HEK293 (cell line): ENCODE results near the gene ELOVL2.

Experiments used
- CTCF ChIP-seq: fragments of 450-650 bp; formaldehyde crosslinking; IDR thresholded peaks from 2 replicates; pipeline ENCODE4 v1.5.1; 2016; ENCODE audit warnings: missing biosample characterization, missing genetic modification characterization
- PRDM4 ChIP-seq: fragments of 450-650 bp; formaldehyde crosslinking; IDR thresholded peaks from 2 replicates; pipeline ENCODE4 v1.5.1; 2017; ENCODE audit warnings: missing biosample characterization, missing genetic modification characterization
- SCRT1 ChIP-seq: fragments of 450-650 bp; formaldehyde crosslinking; IDR thresholded peaks from 2 replicates; pipeline ENCODE4 v1.5.1; 2016; ENCODE audit warnings: missing biosample characterization, missing genetic modification characterization, borderline replicate concordance
- ZEB2 ChIP-seq: fragments of 450-650 bp; formaldehyde crosslinking; IDR thresholded peaks from 2 replicates; pipeline ENCODE4 v1.5.1; 2016; ENCODE audit warnings: missing biosample characterization, missing genetic modification characterization
- ZNF112 ChIP-seq: fragments of 450-650 bp; formaldehyde crosslinking; IDR thresholded peaks from 2 replicates; pipeline ENCODE4 v1.5.0; 2017; ENCODE audit warnings: missing biosample characterization, missing genetic modification characterization
- ZNF121 ChIP-seq: fragments of 450-650 bp; formaldehyde crosslinking; IDR thresholded peaks from 2 replicates; pipeline ENCODE4 v1.5.1; 2016; ENCODE audit warnings: missing biosample characterization, missing genetic modification characterization
- ZNF510 ChIP-seq: fragments of 450-650 bp; formaldehyde crosslinking; IDR thresholded peaks from 2 replicates; pipeline ENCODE4 v1.5.1; 2018; ENCODE audit warnings: mild to moderate bottlenecking, missing genetic modification characterization, missing biosample characterization; ENCODE audit not compliant: insufficient replicate concordance
- ZNF513 ChIP-seq: fragments of 450-650 bp; IDR thresholded peaks from 2 replicates; pipeline ENCODE4 v1.5.1; 2018; ENCODE audit warnings: missing biosample characterization, missing genetic modification characterization
- ZNF560 ChIP-seq: fragments of 450-650 bp; formaldehyde crosslinking; IDR thresholded peaks from 2 replicates; pipeline ENCODE4 v1.5.1; 2017; ENCODE audit warnings: missing biosample characterization, missing genetic modification characterization, borderline replicate concordance

GRCh38 chr6:10976571-10976970 is 67.5 kb downstream of the ELOVL2 start:
- TF ChIP-seq ZNF560 (tag by site-specific recombination) (no peak), CTCF (no peak), PRDM4 (tag by site-specific recombination) (no peak), ZNF513 (tag by site-specific recombination) (no peak), ZNF121 (tag by site-specific recombination) (no peak), ZNF112 (tag by site-specific recombination) (no peak), ZEB2 (tag by site-specific recombination) (no peak), ZNF510 (tag by site-specific recombination) (no peak), SCRT1 (no peak)
